ENCODE measurements around the gene SUPT5H. TPM values are rescaled to one million over a fixed set of nuclear protein-coding genes. Genes with fewer than 3 reads are reported as not detected.
A peak's percentile ranks its signal among the peaks of the same experiment; 100 is the strongest.

The SUPT5H gene
- total and polyA plus RNA-seq, 10 of the 15 experiments (the other 5 are each of a cell fraction or from before 2014, with no cell fraction given), result 27.2 to 194 (median 83.6) TPM

- TF ChIP-seq ZNF687 (IDR thresholded peaks at IDR 0.05) (no peak), ETV6 (conservative IDR thresholded peaks at IDR 0.05 in 1 of 2, IDR thresholded peaks at IDR 0.05 in 1 of 2; ENCODE audit: borderline replicate concordance in 1 of 2, low read depth in 1 of 2) (peak in 1 of 2 experiments; percentile 98; a peak in 2 of 4 replicates), EED (IDR thresholded peaks at IDR 0.05; ENCODE audit: low read depth) (peak; percentile 63), ASH2L (IDR thresholded peaks at IDR 0.05; ENCODE audit: borderline replicate concordance, low read depth) (no peak), CREM (IDR thresholded peaks at IDR 0.05; ENCODE audit: low read depth) (peak; percentile 37; the same call in 1 of the 2 replicates), PKNOX1 (IDR thresholded peaks at IDR 0.05) (peak; percentile 55; the same call in 1 of the 2 replicates), EP300 (IDR thresholded peaks at IDR 0.05; ENCODE audit: borderline replicate concordance in 1 of 2, control insufficient read depth in 1 of 2, low read depth in 2 of 2, low read length in 2 of 2) (0 out of 4 replicates have a peak, but pooled peaks of 1 of the 2 experiments have one; percentile 53), SMARCA5 (IDR thresholded peaks at IDR 0.05) (no peak), BACH1 (IDR thresholded peaks at IDR 0.05; ENCODE audit: borderline replicate concordance) (peak; percentile 25; the same call in 1 of the 2 replicates), IKZF1 (conservative IDR thresholded peaks at IDR 0.05) (peak; percentile 90), TBL1XR1 (IDR thresholded peaks at IDR 0.05; ENCODE audit: low read depth, low read length) (no peak), NBN (IDR thresholded peaks at IDR 0.05) (peak; percentile 62; the same call in 1 of the 2 replicates), CHD2 (IDR thresholded peaks at IDR 0.05; ENCODE audit: borderline replicate concordance, low read depth, low read length) (peak; percentile 56; the same call in 1 of the 2 replicates), IRF5 (IDR thresholded peaks at IDR 0.05; ENCODE audit: borderline replicate concordance) (no peak), HCFC1 (IDR thresholded peaks at IDR 0.05; ENCODE audit: low read length) (no peak), EGR1 (IDR thresholded peaks at IDR 0.05; ENCODE audit: borderline replicate concordance in 1 of 2, low read depth in 2 of 2, low read length in 2 of 2) (peak in 1 of 2 experiments; percentile 71; a peak in 2 of 3 replicates), DPF2 (IDR thresholded peaks at IDR 0.05) (peak; percentile 28; the same call in 1 of the 2 replicates), RELB (IDR thresholded peaks at IDR 0.05; ENCODE audit: low read depth) (peak; percentile 44; the same call in 1 of the 2 replicates), NFIC (IDR thresholded peaks at IDR 0.05; ENCODE audit: low read depth, low read length) (0 out of 2 replicates have a peak, but pooled peaks have one; percentile 43), NR2F1 (conservative IDR thresholded peaks at IDR 0.05) (peak; percentile 72), SUZ12 (IDR thresholded peaks at IDR 0.05; ENCODE audit: unreplicated experiment) (no peak)
These were observed 2.9 kb downstream of the SUPT5H start (continued) for GRCh38 chr19:39448271-39448670.

All from GM12878 (cell line).